Mucosa of descending colon (tissue), 3 donors: Measurements from ENCODE around the gene TUBGCP6. TPM values are rescaled to one million over a fixed set of nuclear protein-coding genes. Genes with fewer than 3 reads are reported as not detected.

Source experiments
- ATAC-seq: fragments of 200-7000 bp; cut with Tn5 transposase; one replicate; pipeline ENCODE4 v1.9.1; 2020; ENCODE audit warnings: mild to moderate bottlenecking, moderate library complexity
- DNase-seq, 3 donors: peaks; one replicate each; pipeline ENCODE4 v3.0.0-alpha.2; 2020
- H3K36me3 ChIP-seq: fragments of 200-600 bp; one replicate; pipeline ENCODE4 v1.8.0; 2021; ENCODE audit warnings: low read depth, mild to moderate bottlenecking
- H3K4me1 ChIP-seq: fragments of 200-600 bp; one replicate; pipeline ENCODE4 v1.8.0; 2021; ENCODE audit warnings: low read depth, mild to moderate bottlenecking
- H3K4me3 ChIP-seq: fragments of 200-600 bp; one replicate; pipeline ENCODE4 v1.8.0; 2021; ENCODE audit warnings: mild to moderate bottlenecking
- H3K9me3 ChIP-seq: fragments of 200-600 bp; one replicate; pipeline ENCODE4 v1.8.0; 2021; ENCODE audit warnings: mild to moderate bottlenecking
- CTCF ChIP-seq: fragments of 200-600 bp; IDR thresholded peaks from one replicate; pipeline ENCODE4 v1.8.0; 2022; ENCODE audit warnings: antibody characterized with exemption, mild to moderate bottlenecking
- intact Hi-C, 2 donors: fragments of 100-400 bp; cut with DNase I in 1 of 2; cut with micrococcal nuclease in 1 of 2; formaldehyde crosslinking; loops; one replicate each; pipeline versions ENCODE4 v1.11.0 to v1.11.1; 2022; cut with DNase I, micrococcal nuclease
- total RNA-seq, 3 donors: library from RNA; stranded (reverse); fragmentation: NEBNext Ultra II Directional in 2 of 3; extraction: Animal tissue kit (Norgen Biotek cat#: 25700) in 2 of 3; gene quantifications; one replicate each; pipeline versions ENCODE4 v1.2.1 to v1.2.4, GENCODE V29; 2021 to 2023
- donor health status: DM: no; HTN: no; CAD: no; lungs with moderate emphysema.
- donor health status: DM: no; HTN: no; CAD: no.
- donor health status: DM: no; HTN: yes; CAD: no.

TUBGCP6 gene
- total RNA-seq, 3 donors from 2014 or later = 34.5 to 41.6 (median 40.5) TPM

GRCh38 chr22:50182176-50183081 lies 62.4 kb downstream of the TUBGCP6 start:
- Histone ChIP-seq H3K36me3 (no peaks in the 10 kb centered on the region), H3K4me1 (peaks cover 14% of the 10 kb centered on the region), H3K4me3 (no peak overlapping the region), H3K9me3 (no peaks in the 10 kb centered on the region)
- intact Hi-C loops = no loop called here
- TF ChIP-seq CTCF = no peak
- peak; percentile 49 to 69 (median 68) for DNase-seq
- ATAC-seq = peak; percentile 33

GRCh38 chr22:50180727-50181521 lies 63.9 kb downstream of the TUBGCP6 start:
- intact Hi-C loops = no loop called here
- DNase-seq (peak in 1 of 3 donors; percentile 49), ATAC-seq (no peak)
- Histone ChIP-seq H3K9me3 (no peaks in the 10 kb centered on the region), H3K4me1 (peaks cover 6% of the 10 kb centered on the region), H3K36me3 (no peaks in the 10 kb centered on the region), H3K4me3 (no peak overlapping the region)
- no peak for TF ChIP-seq CTCF

GRCh38 chr22:50179937-50180726 lies 64.7 kb downstream of the TUBGCP6 start:
- no peak for ATAC-seq
- no peak for TF ChIP-seq CTCF
- DNase-seq = peak in 1 of 3 donors; percentile 40
- Histone ChIP-seq H3K4me1 (peaks cover 4% of the 10 kb centered on the region), H3K36me3 (no peaks in the 10 kb centered on the region), H3K9me3 (no peaks in the 10 kb centered on the region), H3K4me3 (no peak overlapping the region)
- intact Hi-C loops = no loop called here

- no peak for TF ChIP-seq CTCF
- intact Hi-C loops = no loop called here
- peak in 1 of 3 donors; percentile 52 for DNase-seq
- no peak for ATAC-seq
- Histone ChIP-seq H3K36me3 (no peaks in the 10 kb centered on the region), H3K4me3 (no peak overlapping the region), H3K4me1 (no peaks in the 10 kb centered on the region), H3K9me3 (no peaks in the 10 kb centered on the region)
Observed at GRCh38 chr22:50178871-50179869, 65.7 kb downstream of the TUBGCP6 start.
